Hepatocyte (in vitro differentiated cells): ENCODE measurements around the gene WDFY4.

Experiments
- CTCF ChIP-seq: fragments of 200-600 bp; sonication (generic); IDR thresholded peaks from 2 replicates; pipeline ENCODE4 v1.5.1; 2016; ENCODE audit warnings: antibody characterized with exemption, mild to moderate bottlenecking; ENCODE audit not compliant: poor library complexity
- EZH2phosphoT487 ChIP-seq: fragments of 200-600 bp; sonication (generic); IDR thresholded peaks from one replicate; pipeline ENCODE4 v1.6.1; 2018; ENCODE audit warnings: antibody characterized with exemption, mild to moderate bottlenecking, low read depth, moderate library complexity; ENCODE audit not compliant: unreplicated experiment, severe bottlenecking

- no peak for TF ChIP-seq EZH2phosphoT487
- no peak for TF ChIP-seq CTCF
Measured at GRCh38 chr10:48970046-48970445, 285.4 kb downstream of the WDFY4 start.
